Femur (tissue), 1 donor: Measurements from ENCODE around the gene DLEC1.
A peak's percentile ranks its signal among the peaks of the same experiment; 100 is the strongest.
"Not testable (repeated sequence)": the region's sequence is repeated elsewhere in the genome, so short reads cannot be mapped to it uniquely, and the experiment has no call there.

Experiments used
- DNase-seq: peaks from one replicate; pipeline ENCODE4 v3.0.0-alpha.2; 2017

Gene DLEC1

DNA sequence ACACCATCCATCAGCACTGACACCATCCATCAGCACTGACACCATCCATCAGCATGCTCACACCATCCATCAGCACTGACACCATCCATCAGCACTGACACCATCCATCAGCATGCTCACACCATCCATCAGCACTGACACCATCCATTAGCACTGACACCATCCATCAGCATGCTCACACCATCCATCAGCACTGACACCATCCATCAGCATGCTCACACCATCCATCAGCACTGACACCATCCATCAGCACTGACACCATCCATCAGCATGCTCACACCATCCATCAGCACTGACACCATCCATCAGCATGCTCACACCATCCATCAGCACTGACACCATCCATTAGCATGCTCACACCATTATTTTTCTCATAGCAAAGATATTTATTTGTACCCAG lies 48.3 kb downstream of the DLEC1 start:
- DNase-seq, result not testable (repeated sequence)

DNA sequence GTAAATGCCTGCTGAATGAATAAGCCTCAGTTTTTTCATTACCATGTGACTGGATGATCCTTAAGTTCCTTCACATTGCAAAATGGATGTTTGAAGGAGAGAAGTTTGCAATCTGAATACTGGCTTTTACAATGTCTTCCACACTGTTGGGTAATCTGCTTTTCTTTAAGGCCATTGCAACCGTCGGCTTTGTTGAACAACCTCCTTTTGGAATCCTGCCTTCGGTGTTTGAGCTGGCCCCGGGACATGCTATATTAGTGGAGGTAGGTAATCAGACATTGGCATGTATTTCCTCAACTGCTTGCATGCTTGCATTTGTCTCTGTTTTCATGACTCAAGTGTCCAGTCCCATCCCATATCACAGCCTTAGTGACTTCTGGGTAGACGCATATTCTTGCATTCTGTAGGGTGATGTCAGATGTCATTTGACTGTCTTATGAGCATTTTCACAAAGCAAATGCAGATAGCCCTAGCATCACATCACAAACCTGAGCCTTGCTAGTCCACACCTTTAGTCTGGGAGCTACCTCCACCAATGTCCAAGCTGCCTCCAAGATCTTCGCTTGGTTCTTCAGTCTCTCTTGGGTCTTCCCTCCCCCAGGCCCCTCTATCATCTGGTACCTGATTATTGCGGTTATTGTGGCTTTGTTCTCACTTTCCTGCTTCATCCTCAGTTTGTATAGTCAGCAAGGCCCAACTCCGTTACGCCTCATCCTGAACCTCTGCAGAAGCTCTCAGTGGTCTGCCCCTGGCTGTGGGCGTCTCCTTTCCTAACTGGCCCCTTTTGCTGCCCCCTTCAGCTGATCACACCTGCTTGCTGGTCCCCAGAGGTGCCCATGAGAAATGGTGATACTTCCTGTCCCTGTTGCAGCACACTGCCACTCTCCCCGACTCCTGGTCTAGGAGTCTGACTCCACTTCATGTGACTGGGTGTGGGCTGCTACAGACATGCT lies 49.4 kb downstream of the DLEC1 start:
- no peak for DNase-seq

DNA sequence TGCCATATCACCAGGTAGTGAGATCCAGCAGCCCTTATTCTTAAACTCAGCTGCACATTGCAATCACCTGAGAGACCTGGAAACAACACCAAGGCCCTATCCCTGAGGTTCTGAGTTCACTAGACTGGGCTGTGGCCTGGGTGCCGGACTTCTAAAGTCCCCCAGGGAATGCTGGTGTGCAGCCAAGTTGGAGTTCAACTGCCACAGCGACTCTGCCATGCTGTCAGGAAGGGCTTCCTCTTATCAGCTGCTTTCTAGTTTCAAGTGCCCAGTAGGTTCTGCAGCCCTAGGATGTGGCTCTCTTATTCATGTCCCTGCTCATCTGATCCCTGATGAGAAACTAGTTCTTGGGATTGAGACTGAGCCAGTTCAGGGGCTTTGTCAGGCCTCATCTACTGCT lies 50.2 kb downstream of the DLEC1 start:
- DNase-seq, result no peak

DNA sequence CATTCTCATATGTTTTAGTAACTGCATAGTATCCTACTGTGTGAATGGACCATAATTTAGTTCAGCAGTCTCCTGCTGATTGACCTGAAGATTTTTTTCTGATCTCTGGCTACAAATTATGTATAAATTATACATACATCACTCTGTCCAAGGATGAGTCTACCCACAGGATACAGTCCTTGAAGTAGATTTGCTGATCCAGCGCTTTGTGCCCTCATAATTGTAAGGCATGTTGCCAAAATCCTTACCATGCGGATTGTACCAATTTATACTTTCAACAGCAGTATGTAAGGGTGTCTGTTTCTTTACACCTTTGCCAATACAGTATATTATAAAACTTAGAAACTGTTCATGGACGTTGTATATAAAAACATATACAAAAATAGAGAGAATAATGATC lies 51.4 kb downstream of the DLEC1 start:
- no peak for DNase-seq

DNA sequence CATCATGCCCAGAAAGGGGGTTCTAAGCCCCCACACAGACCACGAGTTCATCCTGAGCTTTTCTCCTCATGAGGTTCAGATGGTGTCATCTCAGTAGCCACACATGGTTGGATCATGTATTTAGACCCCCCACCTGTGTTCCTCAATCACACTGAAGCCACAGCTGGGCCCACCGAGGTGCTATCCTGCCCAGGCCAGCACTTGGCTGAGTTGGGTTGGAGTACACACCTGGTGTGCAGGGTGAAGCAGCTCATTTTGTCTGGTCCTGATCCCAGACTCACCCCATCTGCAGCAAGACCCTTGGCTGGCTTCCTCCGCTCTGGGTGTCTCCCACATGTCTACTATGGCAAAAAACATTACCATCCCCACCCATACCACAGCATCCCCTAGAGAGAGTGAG lies 56.0 kb downstream of the DLEC1 start:
- DNase-seq, result no peak

DNA sequence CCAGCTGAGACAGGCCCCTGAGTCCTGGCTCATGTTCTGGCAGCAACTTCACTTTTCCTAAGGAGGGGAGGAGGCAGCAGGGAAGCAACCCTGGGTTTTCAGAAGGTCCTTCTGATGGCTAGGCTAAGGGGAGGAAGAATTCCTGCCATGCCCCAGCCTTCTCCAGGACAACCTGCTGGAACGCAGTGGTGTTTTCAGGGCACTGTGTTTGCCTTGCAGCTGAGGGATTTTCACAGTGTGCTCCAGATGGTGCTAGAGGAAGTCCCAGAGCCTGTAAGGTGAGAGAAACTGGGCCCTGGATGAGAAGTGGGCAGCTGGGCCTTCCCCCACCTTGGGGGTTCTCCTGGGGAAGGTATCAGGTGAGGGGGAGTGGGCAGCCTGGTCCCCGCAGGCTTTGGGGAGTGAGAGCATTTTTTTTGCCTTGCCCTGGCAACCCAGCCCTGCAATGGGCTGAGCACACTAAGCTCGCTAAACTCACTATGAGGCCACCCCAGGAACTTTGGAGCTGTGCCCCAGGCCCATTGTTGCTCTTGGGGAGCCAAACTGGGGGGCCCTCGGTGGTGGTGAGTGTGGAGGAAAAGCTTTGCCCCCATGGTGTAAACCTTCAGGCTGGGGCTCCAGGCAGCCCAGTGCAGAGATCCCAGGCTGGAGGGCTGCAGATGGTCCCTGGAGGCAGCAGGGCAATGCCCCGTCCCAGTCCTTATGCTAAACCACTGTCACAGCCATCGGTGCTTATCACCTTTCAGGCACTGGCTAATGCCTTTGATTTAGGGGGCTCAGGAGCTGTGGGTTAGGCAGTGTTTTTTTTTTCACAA lies 56.9 kb downstream of the DLEC1 start:
- DNase-seq, result no peak

DNA sequence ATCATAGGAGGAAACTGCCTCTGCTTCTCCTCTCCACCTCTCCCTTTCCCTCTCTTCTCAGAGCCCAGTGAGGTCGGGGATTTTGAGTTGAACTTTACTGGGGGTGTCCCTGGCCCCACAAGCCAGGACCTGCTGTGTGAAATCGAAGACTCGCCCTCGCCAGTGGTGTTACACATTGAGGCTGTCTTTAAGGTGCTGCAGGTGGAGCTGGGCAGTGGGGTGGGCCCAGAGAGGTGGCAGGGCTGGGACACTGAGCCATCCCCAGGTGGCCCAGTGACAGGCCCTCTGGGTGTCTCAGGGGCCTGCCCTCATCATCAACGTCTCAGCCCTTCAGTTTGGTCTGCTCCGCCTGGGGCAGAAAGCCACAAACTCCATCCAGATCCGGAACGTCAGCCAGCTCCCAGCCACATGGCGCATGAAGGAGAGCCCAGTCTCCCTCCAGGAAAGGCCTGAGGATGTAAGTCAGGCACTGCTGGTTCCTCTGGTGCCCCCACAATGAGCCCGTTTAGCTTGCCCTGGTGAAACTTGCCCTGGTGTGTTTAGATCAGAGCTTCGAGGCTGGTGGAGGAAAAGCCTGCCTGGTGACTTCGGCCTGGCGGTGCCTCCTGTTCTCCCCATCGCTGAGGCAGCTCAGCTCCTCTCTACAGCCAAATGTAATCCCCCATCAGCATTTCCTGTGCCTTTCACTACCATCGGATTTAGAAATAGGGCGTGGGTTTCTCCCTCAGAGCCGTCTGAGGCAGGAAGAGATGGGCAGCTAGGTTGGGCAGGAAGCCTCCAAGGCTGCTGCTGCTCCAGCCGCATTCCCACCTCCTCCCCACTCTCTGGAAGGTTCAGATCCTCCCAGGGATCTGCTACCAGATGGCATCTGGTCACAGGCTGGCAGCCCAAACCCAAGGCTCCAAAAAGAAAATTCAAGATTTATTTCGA lies 58.7 kb downstream of the DLEC1 start:
- no peak for DNase-seq

DNA sequence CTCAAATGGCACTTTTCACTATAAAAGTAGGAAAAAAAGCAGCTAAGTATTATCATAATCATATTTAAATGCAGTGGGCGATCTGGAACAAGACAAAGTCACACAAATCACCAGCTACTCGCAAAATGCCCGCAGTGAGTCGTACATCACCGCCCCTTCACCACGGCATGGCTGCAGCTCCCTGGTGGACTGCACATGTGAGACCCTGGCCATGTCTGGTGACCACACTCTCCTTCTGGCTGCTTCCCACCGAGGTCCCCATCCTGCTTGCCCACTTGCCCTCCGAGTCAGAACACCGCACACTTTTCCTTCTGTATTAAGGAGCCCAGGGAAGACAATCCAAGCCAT lies 59.3 kb downstream of the DLEC1 start:
- no peak for DNase-seq

DNA sequence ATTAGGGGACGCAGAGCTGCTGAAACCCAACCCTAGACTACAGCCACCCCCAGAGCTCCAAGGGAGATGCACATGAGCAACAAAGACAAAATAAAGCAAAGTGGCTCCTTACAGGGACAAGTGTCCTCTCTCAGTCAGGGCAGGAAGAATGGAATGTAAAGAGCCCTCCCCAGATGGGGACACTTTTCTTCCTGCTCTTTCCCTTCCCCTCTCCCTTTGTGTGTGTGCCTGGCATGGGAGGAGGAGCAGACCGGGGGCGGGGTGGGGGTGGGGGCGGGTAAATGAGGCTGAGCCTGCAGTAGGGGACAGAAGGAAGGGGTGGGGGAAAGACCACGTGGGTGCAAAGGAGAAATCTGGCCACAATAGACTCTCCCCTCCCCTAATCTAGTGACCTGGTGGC lies 60.5 kb downstream of the DLEC1 start:
- no peak for DNase-seq

DNA sequence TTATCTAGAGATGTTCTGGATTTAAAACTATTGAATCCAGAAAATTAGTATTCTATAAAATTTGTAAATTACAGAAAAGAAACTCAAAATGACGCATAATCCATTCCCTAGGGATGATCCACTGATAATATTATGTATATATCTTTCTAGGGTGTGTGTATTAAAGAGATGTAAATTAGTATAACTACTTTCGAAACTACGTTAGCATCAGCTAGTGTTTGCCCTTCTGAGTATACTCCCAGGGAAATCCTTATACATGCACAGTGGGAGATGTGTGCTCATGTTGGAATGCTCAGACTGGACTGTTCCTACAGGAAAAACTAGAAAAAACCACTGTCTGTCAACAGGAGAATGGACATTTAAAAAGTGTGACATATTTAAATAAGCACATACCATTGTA lies 61.5 kb downstream of the DLEC1 start:
- DNase-seq, result no peak

DNA sequence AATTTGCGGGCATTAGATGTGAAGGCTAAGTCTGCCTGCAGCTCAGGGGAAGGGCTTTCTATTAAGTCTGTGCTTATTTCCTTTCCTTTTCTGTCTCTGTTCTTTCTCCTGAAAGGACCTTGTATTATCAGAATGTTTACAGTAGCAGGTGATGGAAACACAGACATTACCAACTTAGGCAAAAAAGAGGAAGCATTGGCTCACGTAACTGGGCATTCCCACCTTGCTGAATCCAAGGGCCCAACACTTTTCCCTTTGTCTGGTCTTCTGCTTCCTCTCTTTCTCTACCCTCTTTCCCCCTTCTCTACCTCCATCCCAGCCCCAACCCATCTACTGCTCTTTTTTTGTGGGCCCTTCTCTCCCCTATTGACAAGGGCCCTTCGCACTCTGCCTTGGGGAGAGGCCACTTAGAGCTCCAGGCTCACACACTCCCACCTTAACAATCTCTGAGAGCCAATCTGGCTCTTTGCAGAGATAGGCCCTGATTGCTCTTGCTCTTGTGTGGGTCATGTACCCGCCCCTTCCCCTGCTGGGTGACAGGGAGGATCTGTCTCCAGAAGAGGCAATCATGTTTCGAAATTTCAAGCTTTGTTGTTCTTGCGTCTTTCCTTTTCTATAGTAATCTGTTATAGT lies 62.9 kb downstream of the DLEC1 start:
- DNase-seq, result no peak

DNA sequence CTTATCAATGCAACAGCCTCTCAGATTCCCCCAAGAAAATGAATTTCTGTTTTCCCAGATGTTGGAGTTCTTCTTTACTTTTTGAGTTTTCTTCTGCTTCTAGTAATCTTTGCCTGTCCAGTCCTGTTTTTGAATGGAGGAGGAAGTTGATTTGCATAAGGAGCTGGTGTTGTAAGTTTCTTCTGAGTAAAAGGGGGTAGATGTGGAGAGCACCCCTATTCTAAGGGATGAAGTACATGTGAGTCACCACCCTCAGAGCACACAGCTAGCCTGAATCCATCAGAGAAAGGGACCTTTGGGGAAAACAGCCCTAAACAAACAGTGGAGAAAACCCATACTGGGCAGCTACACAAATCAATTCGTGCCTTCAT lies 63.4 kb downstream of the DLEC1 start:
- DNase-seq, result no peak

DNA sequence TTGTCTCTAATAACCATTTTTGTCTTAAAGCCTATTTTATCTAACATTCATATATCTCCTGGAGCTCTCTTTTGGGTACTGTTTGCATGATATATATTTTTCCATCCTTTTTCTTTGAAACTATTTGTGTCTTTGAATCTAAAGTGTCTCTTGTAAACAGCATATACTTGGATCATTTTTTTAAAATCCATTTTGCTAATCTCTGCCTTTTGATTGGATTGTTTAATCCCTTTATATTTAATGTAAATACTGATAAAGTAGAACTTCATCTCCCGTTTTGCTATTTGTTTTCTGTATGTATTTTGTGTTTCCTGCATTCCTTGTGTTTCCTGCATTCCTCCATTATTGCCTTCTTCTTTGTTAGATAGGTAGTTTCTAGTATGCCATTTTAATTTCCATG lies 66.5 kb downstream of the DLEC1 start:
- DNase-seq, result no peak

DNA sequence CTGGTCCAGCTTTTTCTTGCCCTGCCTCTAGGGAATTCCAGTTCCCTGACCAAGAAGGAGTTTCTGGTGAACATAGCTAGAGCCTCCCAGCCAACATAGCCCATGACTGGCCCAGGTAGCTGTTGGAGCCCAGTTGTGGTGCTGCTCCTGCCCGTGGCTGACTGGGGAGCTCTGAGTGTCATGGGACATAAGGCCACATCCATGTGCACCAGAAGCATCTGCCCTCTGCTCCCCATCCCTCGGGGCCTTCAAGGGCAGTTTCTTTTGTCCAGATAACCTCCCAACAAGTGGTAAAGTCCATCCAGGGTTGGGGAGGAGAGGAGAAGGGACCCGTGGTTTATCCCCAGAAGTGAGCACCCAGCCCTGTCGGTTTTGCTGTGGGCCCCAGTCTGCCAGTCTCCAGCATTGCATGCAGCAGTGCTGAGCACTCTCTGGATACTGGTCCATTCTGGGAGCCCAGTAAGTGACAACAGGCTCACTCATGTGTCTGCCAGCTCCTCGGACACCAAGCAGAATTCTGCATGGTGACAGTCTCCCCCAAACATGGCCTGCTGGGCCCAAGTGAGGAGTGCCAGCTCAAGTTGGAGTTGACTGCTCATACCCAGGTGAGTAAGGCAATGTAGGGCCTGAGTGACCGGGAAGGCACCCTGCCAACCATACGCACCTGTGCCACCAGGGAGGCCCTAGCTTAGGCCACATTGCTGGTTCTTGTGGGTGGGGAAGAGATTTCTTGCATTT lies 69.1 kb downstream of the DLEC1 start:
- peak; percentile 9 for DNase-seq

DNA sequence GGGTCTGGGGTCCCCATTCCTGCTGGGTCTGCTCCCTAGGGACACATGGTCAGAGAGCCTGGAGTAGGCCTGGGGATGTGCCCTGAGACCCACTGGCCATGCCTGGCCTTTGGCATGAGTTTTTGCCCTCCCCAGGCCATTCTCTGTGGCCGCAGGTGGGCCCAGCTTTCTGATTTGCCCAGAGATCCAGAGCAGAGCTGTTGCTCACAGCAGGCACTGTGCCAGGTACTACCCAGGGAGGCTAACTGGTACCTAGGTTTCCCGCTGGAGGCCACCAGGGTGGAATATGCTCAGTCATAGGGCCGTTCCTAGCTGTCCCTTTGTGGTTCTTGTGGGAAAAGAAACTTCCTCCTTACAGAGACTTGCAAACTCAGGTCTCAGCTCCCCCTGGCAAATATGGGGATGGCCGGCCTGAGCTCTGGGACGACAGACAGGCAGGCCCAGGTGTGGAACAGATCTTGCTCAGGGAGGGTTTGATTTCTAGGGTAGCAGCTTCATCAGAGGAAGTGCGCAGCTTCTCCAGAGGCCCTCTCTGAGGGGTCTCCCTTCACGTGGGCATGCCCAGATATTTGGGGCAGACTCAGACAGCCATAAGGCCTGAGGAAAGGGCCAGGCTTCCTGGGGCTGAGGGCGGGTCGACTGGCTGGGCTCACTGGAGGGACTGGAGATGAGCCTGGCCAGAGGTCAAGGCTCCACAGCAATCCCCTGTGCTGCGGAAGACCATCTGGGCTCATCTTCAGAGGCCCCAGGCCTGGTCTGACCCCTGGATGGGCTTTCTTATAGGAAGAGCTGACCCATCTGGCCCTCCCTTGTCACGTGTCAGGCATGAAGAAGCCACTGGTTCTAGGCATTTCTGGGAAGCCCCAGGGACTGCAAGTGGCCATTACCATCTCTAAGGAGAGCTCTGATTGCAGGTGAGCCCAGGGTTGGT lies 69.9 kb downstream of the DLEC1 start:
- DNase-seq, result peak; percentile 10

DNA sequence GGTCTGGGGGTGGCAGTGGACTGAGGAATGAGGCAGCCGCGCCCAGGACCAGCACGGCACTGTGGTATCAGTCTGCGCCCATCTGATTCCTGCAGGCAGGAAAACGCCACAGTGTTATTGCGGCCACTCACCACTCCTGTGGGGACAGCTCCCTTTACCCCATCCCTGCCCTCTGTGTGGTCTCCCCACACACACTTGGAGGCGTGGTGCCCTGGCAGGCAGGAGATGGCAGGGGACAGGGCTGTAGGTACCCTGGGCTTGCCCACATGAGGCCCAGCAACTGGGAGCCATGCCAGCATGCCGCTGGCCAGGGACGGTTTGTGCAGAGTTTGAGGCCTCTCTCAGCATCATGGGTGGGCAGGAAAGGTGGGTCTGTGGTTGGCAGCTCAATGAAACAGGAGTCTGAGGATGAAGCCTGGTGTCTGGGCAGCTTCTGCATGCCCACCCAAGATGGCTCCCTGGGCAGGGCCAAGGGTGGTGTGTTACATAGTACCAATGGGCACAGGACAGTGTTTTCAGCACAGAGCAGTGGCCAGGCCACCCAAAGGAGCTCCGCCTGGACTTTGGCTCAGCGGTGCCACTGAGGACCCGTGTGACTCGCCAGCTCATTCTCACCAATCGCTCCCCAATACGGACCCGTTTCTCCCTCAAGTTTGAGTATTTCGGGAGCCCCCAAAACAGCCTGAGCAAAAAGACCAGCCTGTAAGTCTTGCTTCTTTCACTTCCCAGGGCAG lies 70.7 kb downstream of the DLEC1 start:
- peak; percentile 18 for DNase-seq

DNA sequence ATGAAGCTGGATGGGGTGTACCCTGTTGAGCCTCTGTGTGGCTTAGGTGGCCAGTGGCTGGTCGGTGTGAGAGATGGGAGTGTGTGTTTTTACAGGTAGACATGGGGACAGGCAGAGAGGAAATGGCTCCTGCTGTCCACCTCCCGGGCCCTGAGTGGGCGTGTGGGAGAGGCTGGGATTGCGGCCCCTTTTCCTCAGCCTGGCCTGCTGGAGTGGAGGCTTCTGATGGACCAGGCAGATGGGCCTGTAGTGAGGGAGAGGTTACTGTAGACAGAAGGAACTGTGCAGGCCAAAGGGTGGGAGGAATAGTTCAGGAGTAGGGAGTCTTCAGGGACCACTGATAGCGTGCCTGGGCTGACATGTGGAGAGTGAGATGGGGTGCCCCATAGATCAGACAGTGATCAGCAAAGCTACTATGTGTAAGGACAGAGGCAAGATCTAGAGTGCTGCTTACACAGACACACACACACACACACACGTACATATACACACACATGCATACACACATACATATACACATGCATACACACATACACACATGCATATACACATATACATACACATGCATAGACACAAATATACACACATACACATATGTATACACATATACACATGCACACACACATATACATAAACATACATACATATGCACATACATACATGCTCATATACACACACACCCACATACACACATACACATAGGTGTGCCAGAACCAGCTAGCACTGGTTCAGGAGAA lies 71.5 kb downstream of the DLEC1 start:
- peak; percentile 7 for DNase-seq

DNA sequence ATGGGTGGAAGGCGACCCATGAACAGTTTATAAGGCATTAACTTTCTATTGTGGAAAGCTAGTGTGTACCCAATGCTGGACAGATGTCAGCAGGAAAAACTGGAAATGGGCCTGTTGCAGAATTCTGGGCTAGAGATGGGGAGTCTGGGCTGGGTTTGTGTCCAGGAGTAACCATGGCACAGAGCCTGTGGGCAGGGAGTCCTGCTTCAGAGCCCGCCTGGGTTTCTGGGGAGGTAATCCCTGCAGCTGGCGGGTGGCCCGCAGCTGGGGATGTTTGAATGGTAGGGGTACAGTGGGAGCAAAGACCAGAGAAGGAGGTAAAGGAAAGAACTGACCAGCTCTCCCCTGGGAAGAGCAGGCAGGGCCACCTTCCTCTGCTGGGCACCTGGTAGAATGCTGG lies 72.2 kb downstream of the DLEC1 start:
- DNase-seq, result peak; percentile 15

DNA sequence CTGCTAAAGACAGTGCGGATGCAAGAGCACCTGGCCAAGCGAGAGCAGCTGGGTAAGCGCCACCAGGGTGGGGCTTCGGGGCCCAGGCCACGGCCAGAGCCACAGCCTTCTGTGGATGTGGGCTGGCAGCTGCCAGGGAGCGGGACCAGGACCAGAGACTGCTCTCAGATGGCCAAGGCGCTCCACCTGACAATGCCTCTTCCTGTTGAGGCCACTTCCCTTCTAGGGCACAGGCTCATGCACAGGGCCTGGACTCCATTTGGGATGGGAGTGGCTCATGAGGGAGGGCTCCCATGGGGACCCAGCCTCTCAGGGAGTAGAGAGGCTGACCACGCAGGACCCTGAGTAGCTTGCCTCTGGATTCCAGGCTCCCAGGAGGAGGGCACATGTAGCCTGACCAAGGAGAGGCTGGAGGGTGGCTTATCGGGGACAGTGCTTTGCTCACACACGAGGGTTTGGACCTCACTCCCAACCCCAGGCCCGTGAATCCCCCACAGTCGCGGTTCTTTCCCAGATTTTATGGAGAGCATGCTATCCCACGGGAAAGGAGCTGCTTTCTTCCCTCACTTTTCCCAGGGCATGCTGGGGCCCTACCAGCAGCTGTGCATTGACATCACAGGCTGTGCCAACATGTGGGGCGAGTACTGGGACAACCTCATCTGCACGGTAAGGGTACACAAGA lies 72.8 kb downstream of the DLEC1 start:
- peak; percentile 19 for DNase-seq
